K562 (cell line): ENCODE results near the gene SMAD3. TPM values are rescaled to one million over a fixed set of nuclear protein-coding genes. Genes with fewer than 3 reads are reported as not detected.

ENCODE experiments used
- BRF1 ChIP-seq: IDR thresholded peaks from 3 replicates; pipeline ENCODE4 v1.6.1; 2011; ENCODE audit warnings: borderline replicate concordance, mild to moderate bottlenecking; ENCODE audit not compliant: insufficient read length; ENCODE audit errors: extremely low read depth
- CBX5 ChIP-seq: IDR thresholded peaks from 2 replicates; pipeline ENCODE4 v1.6.1; 2014; ENCODE audit warnings: low read depth, borderline replicate concordance
- DMBX1 ChIP-seq: fragments of 250-450 bp; sonication (Bioruptor Pico); IDR thresholded peaks from 2 replicates; pipeline ENCODE4 v1.8.0; 2022; ENCODE audit warnings: inconsistent platforms, mild to moderate bottlenecking, moderate library complexity, borderline replicate concordance
- FOXP4 ChIP-seq: sonication (generic); formaldehyde crosslinking; IDR thresholded peaks from 2 replicates; pipeline ENCODE4 v1.8.0; 2022; ENCODE audit warnings: mild to moderate bottlenecking, missing genetic modification reagents, borderline replicate concordance
- HINFP ChIP-seq: fragments of 450-650 bp; conservative IDR thresholded peaks from 2 replicates; pipeline ENCODE4 v1.6.1; 2016; ENCODE audit warnings: missing genetic modification characterization, low read depth, mild to moderate bottlenecking, control low read depth, missing compliant biosample characterization
- KLF13 ChIP-seq: fragments of 450-650 bp; IDR thresholded peaks from 2 replicates; pipeline ENCODE4 v1.6.1; 2016; ENCODE audit warnings: missing genetic modification characterization, low read depth, mild to moderate bottlenecking, missing compliant biosample characterization, moderate library complexity, borderline replicate concordance
- NONO ChIP-seq, 2 experiments: fragments of 200-400 bp in 1 of 2; fragments of 450-650 bp in 1 of 2; formaldehyde crosslinking in 1 of 2; IDR thresholded peaks; 2 replicates each; pipeline ENCODE4 v1.6.1; 2017; ENCODE audit warnings: low read depth in 2 of 2, mild to moderate bottlenecking in 2 of 2, moderate library complexity in 2 of 2, low read length in 1 of 2
- PCBP1 ChIP-seq: fragments of 200-400 bp; formaldehyde crosslinking; IDR thresholded peaks from 2 replicates; pipeline ENCODE4 v1.6.1; 2018; ENCODE audit warnings: mild to moderate bottlenecking, low read depth, low read length; ENCODE audit not compliant: poor library complexity, severe bottlenecking
- PRDM10 ChIP-seq: fragments of 450-650 bp; IDR thresholded peaks from 2 replicates; pipeline ENCODE4 v1.6.1; 2018; ENCODE audit not compliant: partially characterized antibody
- SIN3B ChIP-seq: fragments of 450-650 bp; IDR thresholded peaks from 2 replicates; pipeline ENCODE4 v1.6.1; 2017; ENCODE audit warnings: low read depth, mild to moderate bottlenecking, moderate library complexity
- TBL1XR1 ChIP-seq, 2 experiments: IDR thresholded peaks; 2 replicates each; pipeline ENCODE4 v1.6.1; 2012; ENCODE audit warnings: improper control_type of control experiment in 2 of 2, low read length in 2 of 2, mild to moderate bottlenecking in 1 of 2
- TCFL5 ChIP-seq: fragments of 250-450 bp; sonication (Bioruptor Pico); conservative IDR thresholded peaks from 2 replicates; pipeline ENCODE4 v1.6.1; 2021; ENCODE audit warnings: mild to moderate bottlenecking, moderate library complexity, matching md5 sums
- THRAP3 ChIP-seq: fragments of 450-650 bp; IDR thresholded peaks from 2 replicates; pipeline ENCODE4 v1.6.1; 2016; ENCODE audit warnings: mild to moderate bottlenecking, inconsistent platforms, borderline replicate concordance
- ZBTB43 ChIP-seq: sonication (generic); formaldehyde crosslinking; IDR thresholded peaks from 2 replicates; pipeline ENCODE4 v1.8.0; 2023; ENCODE audit warnings: mild to moderate bottlenecking, missing genetic modification reagents
- ZC3H8 ChIP-seq: fragments of 450-650 bp; IDR thresholded peaks from 2 replicates; pipeline ENCODE4 v1.6.1; 2017
- ZFP1 ChIP-seq: fragments of 450-650 bp; formaldehyde crosslinking; IDR thresholded peaks from 2 replicates; pipeline ENCODE4 v1.4.0; 2020; ENCODE audit warnings: mild to moderate bottlenecking, mixed read lengths
- ZNF274 ChIP-seq: IDR thresholded peaks from 2 replicates; pipeline ENCODE4 v1.6.1; 2011; ENCODE audit warnings: low read depth, mild to moderate bottlenecking, low read length, moderate library complexity, borderline replicate concordance
- polyA plus RNA-seq, 8 experiments: library from polyadenylated mRNA; depleted of rRNA in 4 of 8; stranded (reverse) in 5 of 8; unstranded in 3 of 8; fragments of >200 nt; fragmentation: Nextera tagmentation in 2 of 8; fragmentation: Illumina TruSeq in 1 of 8; extraction: Ambion mirVana in 2 of 8; extraction: Trizol in 1 of 8; gene quantifications; 2 replicates each; pipeline versions ENCODE4 v1.2.1 to v1.2.3, GENCODE V29; 2011 to 2014; ENCODE audit warnings: inconsistent platforms in 1 of 8, missing spikeins in 1 of 8
- total RNA-seq, 7 experiments: library from RNA; depleted of rRNA in 6 of 7; stranded (reverse); fragments of >200 nt in 6 of 7; fragmentation: Illumina TruSeq in 2 of 7; extraction: Trizol in 2 of 7; gene quantifications; 2 replicates each; pipeline versions ENCODE4 v1.2.1 to v1.2.3, GENCODE V29; 2011 to 2021; ENCODE audit warnings: low replicate concordance in 1 of 7

The SMAD3 gene
- total and polyA plus RNA-seq, 9 of the 15 experiments (the other 6 are each of a cell fraction or from before 2014, with no cell fraction given): 4.3 to 39.2 (median 11.1) TPM

GRCh38 chr15:67080900-67081431 lies 15.6 kb downstream of the SMAD3 start (continued):
- TF ChIP-seq HINFP (tag) (no peak), PCBP1 (no peak), TCFL5 (no peak), FOXP4 (no peak), DMBX1 (CRISPR knock-in tag) (no peak; the same call in 1 of the 2 replicates), ZNF274 (no peak), THRAP3 (no peak), BRF1 (no peak), KLF13 (tag) (no peak), NONO (IDR thresholded peaks at IDR 0.05; ENCODE audit: low read depth in 2 of 2, low read length in 1 of 2) (no peak), ZFP1 (CRISPR knock-in tag) (no peak), PRDM10 (no peak), SIN3B (no peak), ZBTB43 (CRISPR knock-in tag) (no peak), CBX5 (0 out of 2 replicates have a peak, but pooled peaks have one; percentile 26), ZC3H8 (no peak), TBL1XR1 (IDR thresholded peaks at IDR 0.05; ENCODE audit: low read length in 2 of 2) (peak; percentile 14 to 85; a peak in 2 of 4 replicates)
